Thyroid gland (tissue), 4 donors: ENCODE data around the gene DTL.

Experiments
- CTCF ChIP-seq, 6 experiments: fragments of 200-600 bp in 3 of 6; fragments of 450-650 bp in 3 of 6; sonication (generic) in 3 of 6; IDR thresholded peaks; one replicate each; pipeline ENCODE4 v1.5.1; 2016 to 2019; ENCODE audit warnings: antibody characterized with exemption in 6 of 6, mild to moderate bottlenecking in 2 of 6, inconsistent platforms in 1 of 6, moderate library complexity in 1 of 6
- POLR2A ChIP-seq, 2 donors: fragments of 450-650 bp; IDR thresholded peaks; one replicate each; pipeline ENCODE4 v1.6.1; 2017; ENCODE audit warnings: antibody characterized with exemption in 2 of 2, mild to moderate bottlenecking in 2 of 2, moderate library complexity in 1 of 2

DNA sequence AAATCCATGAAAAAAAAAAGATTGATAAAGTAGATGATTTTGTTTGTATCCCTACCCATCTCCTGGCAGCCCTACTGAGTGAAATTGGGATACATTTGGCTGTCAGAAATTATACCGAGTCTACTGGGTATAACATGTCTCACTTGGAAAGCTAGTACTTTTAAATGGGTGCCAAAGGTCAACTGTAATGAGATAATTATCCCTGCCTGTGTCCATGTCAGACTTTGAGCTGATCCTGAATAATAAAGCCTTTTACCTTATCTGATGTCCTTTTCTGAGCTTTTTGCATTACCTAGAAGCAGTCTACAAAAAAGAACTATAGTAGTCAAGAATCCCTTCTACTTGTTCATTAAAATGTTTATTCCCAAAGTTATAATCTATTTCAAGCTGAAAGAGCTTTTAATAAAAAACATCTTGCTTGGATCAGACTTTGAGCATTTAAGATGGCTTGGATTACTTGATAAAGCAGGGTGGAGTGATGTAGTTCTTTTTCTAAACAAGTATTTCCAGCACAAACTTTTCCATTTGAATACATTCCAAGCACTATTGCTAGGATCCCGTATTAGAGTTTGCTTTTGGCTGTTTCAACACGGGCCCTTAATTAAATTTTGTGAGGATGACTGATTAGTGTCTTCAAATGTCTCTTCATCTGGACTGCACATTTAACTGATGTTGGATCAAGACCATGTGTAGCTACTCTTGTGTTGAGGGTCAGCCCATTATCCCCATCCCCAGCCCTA is 69.2 kb downstream of the DTL start:
- no peak for TF ChIP-seq POLR2A (IDR thresholded peaks at IDR 0.05)
- no peak for TF ChIP-seq CTCF (IDR thresholded peaks at IDR 0.05)
